Right atrium auricular region (tissue), 2 donors: Measurements from ENCODE around the gene URI1. TPM values are rescaled to one million over a fixed set of nuclear protein-coding genes. Genes with fewer than 3 reads are reported as not detected.
A peak's percentile ranks its signal among the peaks of the same experiment; 100 is the strongest.

Experiments used
- DNase-seq: peaks from one replicate; pipeline ENCODE4 v3.0.0-alpha.2; 2019; ENCODE audit warnings: low spot score
- H3K27ac ChIP-seq, 2 donors: fragments of 200-600 bp; sonication (generic); 1 replicate in 1 of 2; 2 replicates in 1 of 2; pipeline ENCODE4 v1.5.1; 2016 to 2019
- H3K27me3 ChIP-seq, 2 donors: fragments of 200-600 bp; sonication (generic); one replicate each; pipeline versions ENCODE4 v1.5.1 to v1.6.0; 2017 to 2019
- H3K36me3 ChIP-seq: fragments of 200-600 bp; sonication (generic); one replicate; pipeline ENCODE4 v1.5.1; 2016
- H3K4me1 ChIP-seq, 2 donors: fragments of 200-600 bp; sonication (generic); one replicate each; pipeline versions ENCODE4 v1.5.1 to v1.6.0; 2017 to 2019
- H3K4me3 ChIP-seq, 2 donors: fragments of 200-600 bp; sonication (generic); 1 replicate in 1 of 2; 2 replicates in 1 of 2; pipeline ENCODE4 v1.5.1; 2017 to 2019; ENCODE audit warnings: mild to moderate bottlenecking in 1 of 2, moderate library complexity in 1 of 2
- H3K9me3 ChIP-seq, 2 donors: fragments of 200-600 bp; sonication (generic); one replicate each; pipeline ENCODE4 v1.5.1; 2019
- CTCF ChIP-seq, 2 donors: fragments of 200-600 bp; sonication (generic); IDR thresholded peaks; one replicate each; pipeline ENCODE4 v1.5.1; 2019; ENCODE audit warnings: antibody characterized with exemption in 2 of 2
- total RNA-seq, 2 donors: library from RNA; depleted of rRNA; stranded (reverse); fragments of >200 nt; gene quantifications; one replicate each; pipeline ENCODE4 v1.1.0, GENCODE V29; 2016

URI1 gene
- total RNA-seq, 2 donors from 2014 or later, result 29.3 to 34.7 TPM

- TF ChIP-seq CTCF (IDR thresholded peaks at IDR 0.05), result no peak
- Histone ChIP-seq H3K36me3 (no peaks in the 10 kb centered on the region), H3K27ac (no peak overlapping the region), H3K4me1 (no peaks in the 10 kb centered on the region), H3K4me3 (no peak overlapping the region), H3K9me3 (no peaks in the 10 kb centered on the region), H3K27me3 (no peaks in the 10 kb centered on the region)
- peak; percentile 18 for DNase-seq
Measured at GRCh38 chr19:30062907-30063649, 121.0 kb downstream of the URI1 start.

- no peak for TF ChIP-seq CTCF (IDR thresholded peaks at IDR 0.05)
- Histone ChIP-seq H3K4me1 (no peaks in the 10 kb centered on the region), H3K27ac (no peak overlapping the region), H3K9me3 (no peaks in the 10 kb centered on the region), H3K4me3 (no peak overlapping the region), H3K27me3 (no peaks in the 10 kb centered on the region), H3K36me3 (no peaks in the 10 kb centered on the region)
- DNase-seq, result peak; percentile 42
Measured at GRCh38 chr19:30063650-30064347, 121.8 kb downstream of the URI1 start.

- Histone ChIP-seq H3K4me1 (no peaks in the 10 kb centered on the region), H3K9me3 (no peaks in the 10 kb centered on the region), H3K27ac (no peak overlapping the region), H3K27me3 (no peaks in the 10 kb centered on the region), H3K4me3 (no peak overlapping the region), H3K36me3 (no peaks in the 10 kb centered on the region)
- DNase-seq, result peak; percentile 34
- TF ChIP-seq CTCF (IDR thresholded peaks at IDR 0.05), result no peak
Measured at GRCh38 chr19:30064348-30064699, 122.3 kb downstream of the URI1 start.

GRCh38 chr19:30064771-30065494 lies 122.9 kb downstream of the URI1 start:
- peak; percentile 30 for DNase-seq
- no peaks in the 10 kb centered on the region for H3K36me3 ChIP-seq
- no peak overlapping the region for H3K4me3 ChIP-seq
- no peaks in the 10 kb centered on the region for H3K4me1 ChIP-seq
- no peak overlapping the region for H3K27ac ChIP-seq
- no peaks in the 10 kb centered on the region for H3K9me3 ChIP-seq
- no peak for TF ChIP-seq CTCF (IDR thresholded peaks at IDR 0.05)
- H3K27me3 ChIP-seq, result no peaks in the 10 kb centered on the region

GRCh38 chr19:30065680-30066606 lies 123.9 kb downstream of the URI1 start:
- Histone ChIP-seq H3K27ac (no peak overlapping the region), H3K9me3 (no peaks in the 10 kb centered on the region), H3K4me3 (no peak overlapping the region), H3K4me1 (no peaks in the 10 kb centered on the region), H3K27me3 (no peaks in the 10 kb centered on the region), H3K36me3 (no peaks in the 10 kb centered on the region)
- TF ChIP-seq CTCF (IDR thresholded peaks at IDR 0.05), result no peak
- DNase-seq, result no peak
